Measurements from ENCODE around the gene PITPNM2. TPM values are rescaled to one million over a fixed set of nuclear protein-coding genes. Genes with fewer than 3 reads are reported as not detected.
A peak's percentile ranks its signal among the peaks of the same experiment; 100 is the strongest.
"Not testable (repeated sequence)": the region's sequence is repeated elsewhere in the genome, so short reads cannot be mapped to it uniquely, and the experiment has no call there.

PITPNM2 gene
- polyA plus RNA-seq, 5 donors, result 9.7 to 16.1 (median 11.3) TPM

- no peak for DNase-seq
Observed at GRCh38 chr12:123121670-123122069, 29.2 kb downstream of the PITPNM2 start.

- no peak for DNase-seq
Observed at GRCh38 chr12:123120452-123121166, 30.3 kb downstream of the PITPNM2 start.

GRCh38 chr12:123119808-123120207, 31.1 kb downstream of the PITPNM2 start:
- no peak for DNase-seq

GRCh38 chr12:123118497-123118896, 32.4 kb downstream of the PITPNM2 start:
- DNase-seq, result no peak

- peak; percentile 64 to 73 for DNase-seq
Observed at GRCh38 chr12:123115409-123116121, 35.3 kb downstream of the PITPNM2 start.

- peak in 1 of 2 donors; percentile 39 for DNase-seq
Observed at GRCh38 chr12:123114304-123115083, 36.4 kb downstream of the PITPNM2 start.

GRCh38 chr12:123113026-123113425, 37.9 kb downstream of the PITPNM2 start:
- DNase-seq, result no peak

- no peak for DNase-seq
Observed at GRCh38 chr12:123111498-123112165, 39.3 kb downstream of the PITPNM2 start.

GRCh38 chr12:123109319-123109772, 41.5 kb downstream of the PITPNM2 start:
- DNase-seq, result no peak

- no peak for DNase-seq
Observed at GRCh38 chr12:123108682-123109066, 42.2 kb downstream of the PITPNM2 start.

- no peak for DNase-seq
Observed at GRCh38 chr12:123107926-123108681, 42.8 kb downstream of the PITPNM2 start.

- DNase-seq, result no peak
Observed at GRCh38 chr12:123106640-123107359, 44.1 kb downstream of the PITPNM2 start.

- DNase-seq, result no peak
Observed at GRCh38 chr12:123105211-123105826, 45.6 kb downstream of the PITPNM2 start.

- DNase-seq, result no peak
Observed at GRCh38 chr12:123104809-123105208, 46.1 kb downstream of the PITPNM2 start.

- not testable (repeated sequence) for DNase-seq
Observed at GRCh38 chr12:123104094-123104493, 46.8 kb downstream of the PITPNM2 start.

GRCh38 chr12:123102781-123103503, 47.9 kb downstream of the PITPNM2 start:
- no peak for DNase-seq

GRCh38 chr12:123102366-123102765, 48.5 kb downstream of the PITPNM2 start:
- no peak for DNase-seq

- DNase-seq, result no peak
Observed at GRCh38 chr12:123101526-123101925, 49.4 kb downstream of the PITPNM2 start.
